Activated T-cell treated with anti-CD3 and anti-CD28 coated beads for 48 hours (primary cell): ENCODE data around the gene RSPO4.

Experiments
- DNase-seq: peaks from one replicate; pipeline ENCODE4 v3.0.0-alpha.2; 2020; ENCODE audit warnings: low read depth

The RSPO4 gene

GRCh38 chr20:940926-941325 is 61.2 kb downstream of the RSPO4 start:
- no peak for DNase-seq

- DNase-seq = no peak
Observed at GRCh38 chr20:939606-940005, 62.5 kb downstream of the RSPO4 start.

DNA sequence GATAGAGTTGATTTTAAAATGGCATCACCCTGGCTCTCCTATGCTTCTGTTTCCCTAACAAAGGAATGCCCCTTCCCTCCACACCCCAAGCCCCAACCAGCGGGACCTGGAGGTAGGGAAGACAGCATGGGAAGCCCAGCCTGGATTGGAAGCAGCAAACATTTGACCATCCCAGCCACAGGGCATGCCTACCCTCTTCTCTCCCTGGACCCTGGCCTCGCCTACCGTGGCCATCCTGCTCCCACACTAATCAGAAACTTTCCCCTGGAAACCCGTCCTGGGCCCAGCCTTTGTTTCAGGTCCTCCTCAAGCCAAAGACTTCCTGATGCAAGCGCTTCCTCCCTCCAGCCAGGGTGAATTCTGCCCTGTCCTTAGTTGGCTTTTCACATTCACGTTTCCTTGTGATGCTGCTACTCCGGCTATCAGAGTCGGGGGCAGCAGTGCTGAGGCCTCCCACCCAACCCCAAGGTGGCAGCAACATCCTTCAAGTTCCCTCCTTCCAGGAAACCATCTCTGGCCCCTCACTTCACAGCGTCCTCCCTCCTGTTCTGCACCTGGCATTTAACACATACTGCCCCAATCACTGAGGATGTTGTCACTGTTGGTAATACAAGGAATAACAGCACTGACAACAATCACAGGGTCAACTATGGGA is 67.8 kb downstream of the RSPO4 start:
- DNase-seq = no peak

DNA sequence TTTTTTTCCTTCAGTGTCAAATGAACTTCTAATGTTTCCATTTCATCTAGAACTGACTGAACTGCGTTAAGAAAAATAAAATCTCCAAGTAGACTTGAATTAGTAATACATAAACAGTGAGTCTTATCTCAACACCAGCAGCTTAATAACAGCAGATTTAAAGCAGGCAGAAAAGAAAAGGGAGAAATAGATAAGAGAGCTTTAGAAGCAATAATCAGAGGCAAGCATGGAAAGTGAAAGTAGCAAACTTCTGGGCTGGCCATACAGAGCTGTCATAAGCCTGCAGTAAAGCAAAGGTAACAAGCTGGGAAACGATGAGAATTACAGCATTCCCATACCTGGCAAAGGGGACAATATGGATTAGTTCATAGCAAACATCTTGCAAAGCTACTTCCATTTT is 69.1 kb downstream of the RSPO4 start:
- DNase-seq = no peak

GRCh38 chr20:931401-931800 is 70.7 kb downstream of the RSPO4 start:
- no peak for DNase-seq

- no peak for DNase-seq
Observed at GRCh38 chr20:926670-927069, 75.4 kb downstream of the RSPO4 start.

- no peak for DNase-seq
Observed at GRCh38 chr20:925516-925915, 76.6 kb downstream of the RSPO4 start.

GRCh38 chr20:924639-925038 is 77.5 kb downstream of the RSPO4 start:
- no peak for DNase-seq

- no peak for DNase-seq
Observed at GRCh38 chr20:922781-923180, 79.3 kb downstream of the RSPO4 start.

DNA sequence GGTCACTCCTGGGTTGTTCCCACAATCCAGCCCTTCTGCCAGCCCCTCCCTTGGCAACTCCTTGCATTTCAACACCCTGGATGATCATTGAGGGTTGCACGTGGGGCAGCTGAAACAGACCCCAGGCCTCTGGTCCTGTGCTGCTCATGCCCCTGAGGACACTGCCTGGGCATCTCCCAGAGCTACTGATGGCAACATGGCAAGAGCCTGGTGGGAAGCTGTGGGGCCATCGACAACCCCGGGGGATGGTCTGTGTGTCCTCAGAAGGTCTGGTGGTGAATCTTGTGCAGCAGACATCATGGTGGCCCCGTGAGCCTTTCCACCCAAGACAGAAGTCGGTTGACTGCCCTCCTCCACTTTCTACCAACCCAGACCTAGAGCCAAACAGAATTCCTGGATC is 81.0 kb downstream of the RSPO4 start:
- DNase-seq = no peak

DNA sequence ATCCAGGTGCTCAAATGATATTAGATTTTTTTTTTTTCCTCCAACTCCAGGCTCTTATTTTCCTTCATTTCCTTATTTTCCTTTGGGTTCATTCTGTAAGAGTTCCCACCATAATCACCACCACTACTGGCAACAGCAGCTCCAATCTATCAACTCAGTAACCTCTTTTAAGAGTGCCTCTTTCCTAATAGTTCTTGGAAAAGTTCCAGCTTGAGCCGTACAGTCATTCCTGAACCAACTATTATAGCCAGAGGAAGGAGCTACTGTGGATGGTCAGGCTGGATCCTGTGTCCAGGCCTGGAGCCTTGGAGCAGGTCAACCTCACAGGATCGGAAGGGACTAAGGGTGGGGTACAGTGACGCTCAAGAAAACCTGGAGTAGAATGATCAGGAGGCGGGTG is 81.8 kb downstream of the RSPO4 start:
- DNase-seq = no peak

GRCh38 chr20:919491-919916 is 82.6 kb downstream of the RSPO4 start:
- no peak for DNase-seq

DNA sequence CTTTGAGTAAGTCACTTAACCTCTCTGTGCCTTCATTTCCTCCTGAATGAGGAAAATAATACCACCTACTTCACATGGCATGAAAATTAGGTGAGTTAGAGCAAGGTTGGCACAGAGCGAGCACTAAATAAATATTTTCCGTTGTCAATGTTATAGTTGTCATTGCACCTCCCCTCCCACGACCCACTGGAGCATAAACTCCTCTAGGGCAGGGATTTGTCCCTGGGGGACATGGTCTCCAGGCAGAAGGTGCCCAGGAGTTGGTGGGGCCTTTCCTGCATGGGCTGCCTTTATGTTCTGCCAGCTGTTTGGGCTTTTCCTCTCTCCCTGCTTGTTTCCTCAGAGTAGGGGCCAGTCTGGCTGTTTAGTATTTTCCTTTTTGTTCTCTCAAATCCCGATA is 84.7 kb downstream of the RSPO4 start:
- no peak for DNase-seq

DNA sequence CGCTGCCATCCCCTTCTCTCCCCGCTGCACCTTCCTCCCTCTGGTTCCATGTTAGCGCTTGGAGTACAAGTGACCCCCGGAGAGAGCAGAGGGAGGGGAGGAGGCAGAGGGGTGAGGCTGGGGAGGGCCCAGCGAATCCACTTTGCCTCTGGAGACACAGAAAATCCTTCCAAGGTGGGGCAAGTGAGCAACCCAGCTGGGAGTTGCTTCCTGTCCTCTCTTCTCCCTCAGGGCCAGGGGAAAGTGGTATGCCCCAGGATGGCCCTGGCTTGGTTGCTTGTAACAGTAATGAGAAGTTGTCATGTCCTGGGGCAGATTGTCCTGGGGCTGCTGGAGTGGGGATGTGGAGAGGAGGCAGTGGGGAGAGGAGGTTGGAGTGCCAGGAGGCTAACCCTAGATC is 85.3 kb downstream of the RSPO4 start:
- no peak for DNase-seq

DNA sequence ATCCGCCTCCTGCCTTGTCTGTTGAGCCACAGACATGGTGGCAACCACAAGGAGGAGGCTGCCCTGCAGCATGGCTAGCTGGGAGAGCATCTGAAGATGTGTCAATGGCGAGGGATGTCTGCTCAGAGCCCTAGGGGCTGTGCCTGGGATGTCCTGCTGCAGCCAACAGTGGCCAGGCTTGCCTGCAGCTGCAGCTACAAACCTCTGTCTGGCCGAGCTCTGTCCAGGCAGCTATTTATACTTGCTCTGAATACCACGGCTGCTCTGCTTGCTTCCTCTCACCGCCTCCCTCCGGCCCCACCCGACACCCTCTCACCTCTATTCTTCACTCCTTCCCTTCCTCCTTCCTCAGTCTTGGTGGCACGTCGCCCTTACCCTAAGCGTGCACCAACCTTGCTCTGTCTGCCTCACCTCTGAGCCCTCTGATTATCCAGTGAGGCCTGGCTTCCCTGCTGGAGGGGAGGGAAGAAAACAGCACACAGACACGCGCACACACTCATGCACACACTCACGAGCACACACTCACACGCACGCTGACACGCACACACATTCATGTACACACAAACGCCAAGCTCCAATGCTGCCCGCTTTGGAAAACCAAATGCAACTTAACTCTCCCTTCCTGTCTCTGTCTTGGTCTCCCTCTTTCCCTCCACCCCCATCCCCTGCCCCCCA is 85.8 kb downstream of the RSPO4 start, which contains the start of gene ANGPT4:
Gene ANGPT4 (minus strand): TSS at position 210 of the 675 bp plus-strand sequence. CDS start 120 bp downstream, at position 90.
- no peak for DNase-seq

DNA sequence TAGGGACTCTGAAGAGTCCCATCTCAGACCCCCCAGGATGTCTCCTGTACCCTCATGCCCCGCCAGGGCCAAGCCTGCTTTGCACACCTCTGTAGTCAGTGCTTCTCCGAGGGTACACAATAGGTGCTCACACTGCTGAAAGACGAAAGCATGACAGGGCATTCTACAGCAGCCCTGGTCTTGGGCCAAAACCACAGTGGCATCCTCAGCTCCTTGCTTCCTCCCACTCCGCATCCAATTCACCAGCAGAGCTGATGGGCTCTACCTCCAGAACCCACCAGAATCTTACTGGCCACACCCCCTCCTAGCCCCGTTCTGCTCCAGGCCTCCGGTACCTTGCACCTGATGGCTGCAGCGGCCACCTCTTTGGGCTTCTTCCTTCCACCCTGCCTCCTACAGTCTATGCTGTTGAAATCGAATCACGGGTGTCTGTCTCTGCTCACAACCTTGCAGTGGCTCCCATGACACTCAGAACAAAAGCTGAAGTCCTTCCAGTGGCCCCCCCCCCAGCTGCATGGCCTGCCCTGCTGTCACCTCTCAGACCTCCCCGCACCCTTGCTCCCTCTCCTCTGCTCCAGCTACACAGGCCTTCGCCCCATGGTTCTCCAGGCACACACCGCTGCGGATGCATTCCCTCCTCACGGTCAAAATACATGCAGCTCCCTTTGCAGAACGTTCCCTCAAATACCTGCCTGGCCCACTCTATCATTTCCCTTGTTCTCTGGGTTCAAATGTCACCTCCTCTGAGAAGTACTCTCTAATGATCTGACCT is 87.2 kb downstream of the RSPO4 start:
- DNase-seq = no peak

- no peak for DNase-seq
Observed at GRCh38 chr20:913306-913849, 88.7 kb downstream of the RSPO4 start.

- no peak for DNase-seq
Observed at GRCh38 chr20:911882-912600, 90.1 kb downstream of the RSPO4 start.

DNA sequence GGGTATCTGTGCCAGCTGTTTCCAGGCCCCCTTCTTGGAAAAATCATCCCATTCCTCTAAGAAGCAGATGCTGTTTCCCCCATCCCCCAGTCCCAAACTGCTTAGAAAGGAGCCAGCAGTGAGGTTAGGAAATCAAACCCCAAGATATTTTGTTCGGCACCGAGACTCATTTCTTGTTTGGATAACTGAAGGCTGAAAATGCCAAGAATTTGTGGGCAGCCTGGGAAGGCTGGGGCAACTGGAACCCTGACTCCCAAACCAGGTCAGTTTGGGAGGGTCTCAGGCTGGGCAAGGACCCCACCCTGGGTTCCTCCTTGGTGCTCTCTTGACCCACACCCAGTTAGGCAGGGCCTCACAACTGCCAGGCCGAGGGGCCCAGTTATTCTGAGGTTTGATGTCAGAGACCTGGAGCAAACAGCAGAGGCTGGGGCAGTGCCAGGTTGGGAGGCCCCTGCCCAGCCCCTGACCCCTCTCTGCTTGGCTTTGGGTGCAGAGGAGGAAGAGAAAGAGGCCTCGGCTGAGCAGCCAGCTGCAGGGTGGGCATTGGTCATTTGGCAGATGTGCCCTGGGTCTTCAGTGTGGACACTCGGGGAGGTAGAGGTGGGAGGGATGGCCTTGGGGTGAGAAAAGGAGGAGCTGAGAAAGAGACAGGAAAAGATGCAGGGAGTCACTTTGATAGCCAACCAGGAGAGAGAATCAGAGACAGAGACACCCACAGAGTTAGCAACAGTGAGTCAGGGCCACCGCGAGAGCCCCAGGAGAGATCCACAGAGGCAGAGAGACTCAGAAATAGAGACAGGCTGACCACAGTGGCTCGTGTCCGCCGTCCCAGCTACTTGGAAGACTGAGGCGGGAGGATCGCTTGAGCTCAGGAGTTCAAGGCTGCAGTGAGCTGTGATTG is 91.0 kb downstream of the RSPO4 start:
- no peak for DNase-seq

DNA sequence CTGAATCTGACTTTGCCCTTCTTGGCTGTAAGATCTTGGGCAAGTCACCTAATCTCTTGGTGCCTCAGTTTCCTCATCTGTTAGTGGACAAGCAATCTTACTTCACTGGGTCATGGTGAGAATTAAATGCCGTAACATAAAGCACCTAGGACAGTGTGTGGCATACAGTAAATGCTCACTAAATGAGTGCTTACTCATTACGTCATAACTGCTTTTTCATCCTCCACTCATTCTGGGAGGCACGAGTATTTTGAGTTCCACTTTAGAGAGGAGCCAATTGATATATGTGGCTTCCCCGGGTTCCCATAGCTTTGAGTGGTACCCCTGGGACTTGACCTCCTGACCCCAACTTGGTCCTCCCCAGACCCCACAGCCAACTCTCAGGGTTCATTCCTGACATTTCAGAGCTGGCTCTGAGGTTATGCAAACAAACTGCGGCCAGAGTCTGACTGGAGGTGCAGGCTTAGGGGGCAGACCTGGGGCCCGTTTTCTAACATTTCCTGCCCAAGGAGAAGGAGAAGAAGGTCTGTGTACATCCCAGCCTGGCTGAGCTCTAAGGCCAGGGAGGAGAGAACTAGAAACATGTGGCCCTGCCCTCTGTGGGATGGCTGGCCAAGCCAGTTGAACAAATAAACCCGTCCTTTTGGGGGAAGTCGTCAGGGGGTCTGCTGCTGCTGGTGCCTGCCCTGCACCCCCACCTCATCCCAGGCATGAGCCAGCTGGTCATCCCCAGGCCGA is 91.8 kb downstream of the RSPO4 start:
- no peak for DNase-seq
